Upper lobe of left lung (tissue), 6 donors: ENCODE measurements around the gene ANKRD40CL. TPM values are rescaled to one million over a fixed set of nuclear protein-coding genes. Genes with fewer than 3 reads are reported as not detected.

Experiments
- ATAC-seq, 2 donors: fragments of 200-7000 bp; cut with Tn5 transposase; one replicate each; pipeline ENCODE4 v1.9.1; 2022; ENCODE audit warnings: mild to moderate bottlenecking in 2 of 2, moderate library complexity in 2 of 2; ENCODE audit not compliant: low FRiP score in 2 of 2
- DNase-seq, 2 donors: peaks; one replicate each; pipeline ENCODE4 v3.0.0-alpha.2; 2019 to 2020
- H3K27ac ChIP-seq, 4 donors: fragments of 200-600 bp; sonication (generic); one replicate each; pipeline ENCODE4 v1.5.1; 2016 to 2019
- H3K27me3 ChIP-seq, 4 donors: fragments of 200-600 bp; sonication (generic); one replicate each; pipeline ENCODE4 v1.5.1; 2017 to 2019
- H3K36me3 ChIP-seq, 4 donors: fragments of 200-600 bp; sonication (generic); one replicate each; pipeline ENCODE4 v1.5.1; 2016 to 2019
- H3K4me1 ChIP-seq, 4 donors: fragments of 200-600 bp; sonication (generic); one replicate each; pipeline ENCODE4 v1.5.1; 2018 to 2019
- H3K4me3 ChIP-seq, 4 donors: fragments of 200-600 bp; sonication (generic); one replicate each; pipeline ENCODE4 v1.5.1; 2017 to 2019; ENCODE audit warnings: mild to moderate bottlenecking in 2 of 4, moderate library complexity in 1 of 4
- H3K9me3 ChIP-seq, 4 donors: fragments of 200-600 bp; sonication (generic); one replicate each; pipeline ENCODE4 v1.5.1; 2018 to 2019
- EP300 ChIP-seq, 4 donors: sonication (generic); formaldehyde crosslinking; IDR thresholded peaks; one replicate each; pipeline ENCODE4 v1.5.1; 2017; ENCODE audit warnings: antibody characterized with exemption in 4 of 4, control low read depth in 2 of 4
- POLR2A ChIP-seq, 4 donors: fragments of 450-650 bp; IDR thresholded peaks; one replicate each; pipeline ENCODE4 v1.5.1; 2016 to 2017; ENCODE audit warnings: antibody characterized with exemption in 4 of 4, mild to moderate bottlenecking in 2 of 4
- POLR2AphosphoS5 ChIP-seq, 2 donors: sonication (generic); formaldehyde crosslinking; IDR thresholded peaks; one replicate each; pipeline ENCODE4 v1.5.1; 2017; ENCODE audit warnings: antibody characterized with exemption in 2 of 2
- WGBS, 2 donors: methylation state at CpG; one replicate each; pipeline ENCODE4 v1.1.5; 2017 to 2018; 5-methylcytosine and 5-hydroxymethylcytosine counted together
- total RNA-seq, 6 donors: library from RNA; depleted of rRNA in 4 of 6; stranded (reverse); fragments of >200 nt in 4 of 6; gene quantifications; one replicate each; pipeline versions ENCODE4 v1.1.0 to v1.2.1, GENCODE V29; 2016 to 2021
- TF ChIP-seq, protein P1 (sequence below), 6 experiments: fragments of 450-650 bp in 4 of 6; fragments of 200-600 bp in 2 of 6; sonication (generic) in 2 of 6; IDR thresholded peaks; one replicate each; pipeline ENCODE4 v1.5.1; 2016 to 2019; ENCODE audit warnings: antibody characterized with exemption in 6 of 6
- donor health status: DM: no; HTN: no; CAD: no; lungs with moderate emphysema.
- donor health status: DM: no; HTN: yes; CAD: no; lungs with severe emphysema.

ANKRD40CL gene
- total RNA-seq, 6 donors from 2014 or later, result not detected

GRCh38 chr17:50778471-50778870 is 11.2 kb upstream of the ANKRD40CL start:
- Histone ChIP-seq H3K4me3 (no peak overlapping the region), H3K9me3 (no peaks in the 10 kb centered on the region), H3K27ac (no peak overlapping the region), H3K36me3 (no peaks in the 10 kb centered on the region), H3K4me1 (peaks cover 0 to 4% (median 0%) of the 10 kb centered on the region in 4 donors), H3K27me3 (no peaks in the 10 kb centered on the region)
- TF ChIP-seq POLR2A (IDR thresholded peaks at IDR 0.05) (no peak), EP300 (IDR thresholded peaks at IDR 0.05) (no peak)
- 78 to 87% methylated on average over 8 of the region's 8 CpGs for WGBS, 2 donors
- no peak for DNase-seq
- ATAC-seq, result no peak

- ATAC-seq, result no peak
- no peak for DNase-seq
- H3K9me3 ChIP-seq, result no peaks in the 10 kb centered on the region
Observed at GRCh38 chr17:50775926-50776325, 8.6 kb upstream of the ANKRD40CL start.

DNA sequence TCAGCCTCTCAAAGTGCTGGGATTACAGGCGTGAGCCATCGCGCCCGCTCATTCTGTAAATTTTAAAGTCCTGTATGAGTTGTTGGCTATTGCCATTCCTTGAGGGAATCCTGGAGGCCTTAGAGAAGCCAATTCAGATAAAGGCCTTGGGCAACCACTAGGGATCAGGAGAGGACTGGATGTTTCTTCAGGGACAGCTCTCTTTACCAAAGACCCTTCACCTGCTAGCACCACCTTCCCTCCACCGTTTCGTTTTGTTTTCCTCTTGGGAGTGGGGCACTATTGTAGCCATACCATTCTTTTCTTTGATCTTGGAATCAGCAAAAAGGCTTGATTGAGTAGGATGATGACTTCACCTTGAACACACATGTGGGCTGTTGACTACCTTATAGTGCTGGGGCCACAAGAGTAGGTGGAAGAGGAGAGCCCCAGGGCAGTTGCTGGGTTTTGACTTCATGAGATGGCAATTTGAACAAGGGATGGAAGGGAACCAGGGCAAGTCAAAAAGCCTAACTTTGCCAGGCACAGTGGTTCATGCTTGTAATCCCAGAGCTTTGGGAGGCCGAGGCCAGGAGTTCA is 7.0 kb upstream of the ANKRD40CL start:
- H3K4me1 ChIP-seq, result no peaks in the 10 kb centered on the region

More at GRCh38 chr17:50775926-50776325, 8.6 kb upstream of the ANKRD40CL start:
- WGBS, 2 donors, result 80 to 96% methylated on average over 3 of the region's 3 CpGs
- Histone ChIP-seq H3K4me1 (no peaks in the 10 kb centered on the region), H3K27me3 (no peaks in the 10 kb centered on the region), H3K36me3 (no peaks in the 10 kb centered on the region), H3K4me3 (no peak overlapping the region), H3K27ac (no peak overlapping the region)
- TF ChIP-seq, protein P1, sequence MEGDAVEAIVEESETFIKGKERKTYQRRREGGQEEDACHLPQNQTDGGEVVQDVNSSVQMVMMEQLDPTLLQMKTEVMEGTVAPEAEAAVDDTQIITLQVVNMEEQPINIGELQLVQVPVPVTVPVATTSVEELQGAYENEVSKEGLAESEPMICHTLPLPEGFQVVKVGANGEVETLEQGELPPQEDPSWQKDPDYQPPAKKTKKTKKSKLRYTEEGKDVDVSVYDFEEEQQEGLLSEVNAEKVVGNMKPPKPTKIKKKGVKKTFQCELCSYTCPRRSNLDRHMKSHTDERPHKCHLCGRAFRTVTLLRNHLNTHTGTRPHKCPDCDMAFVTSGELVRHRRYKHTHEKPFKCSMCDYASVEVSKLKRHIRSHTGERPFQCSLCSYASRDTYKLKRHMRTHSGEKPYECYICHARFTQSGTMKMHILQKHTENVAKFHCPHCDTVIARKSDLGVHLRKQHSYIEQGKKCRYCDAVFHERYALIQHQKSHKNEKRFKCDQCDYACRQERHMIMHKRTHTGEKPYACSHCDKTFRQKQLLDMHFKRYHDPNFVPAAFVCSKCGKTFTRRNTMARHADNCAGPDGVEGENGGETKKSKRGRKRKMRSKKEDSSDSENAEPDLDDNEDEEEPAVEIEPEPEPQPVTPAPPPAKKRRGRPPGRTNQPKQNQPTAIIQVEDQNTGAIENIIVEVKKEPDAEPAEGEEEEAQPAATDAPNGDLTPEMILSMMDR (IDR thresholded peaks at IDR 0.05), result no peak
- TF ChIP-seq POLR2A (IDR thresholded peaks at IDR 0.05), result no peak
- no peak for TF ChIP-seq EP300 (IDR thresholded peaks at IDR 0.05)
- TF ChIP-seq POLR2AphosphoS5 (IDR thresholded peaks at IDR 0.05), result no peak

GRCh38 chr17:50771991-50772785 is 4.9 kb upstream of the ANKRD40CL start:
- 66 to 70% methylated on average over 15 of the region's 15 CpGs for WGBS, 2 donors
- ATAC-seq, result no peak
- Histone ChIP-seq H3K4me3 (no peak overlapping the region), H3K36me3 (no peaks in the 10 kb centered on the region), H3K4me1 (no peaks in the 10 kb centered on the region), H3K9me3 (no peaks in the 10 kb centered on the region), H3K27ac (no peak overlapping the region), H3K27me3 (no peaks in the 10 kb centered on the region)
- no peak for DNase-seq
- no peak for TF ChIP-seq POLR2A (IDR thresholded peaks at IDR 0.05)
- TF ChIP-seq POLR2AphosphoS5 (IDR thresholded peaks at IDR 0.05), result no peak

More for the DNA sequence above, 7.0 kb upstream of the ANKRD40CL start:
- no peak overlapping the region for H3K27ac ChIP-seq
- no peaks in the 10 kb centered on the region for H3K36me3 ChIP-seq
- ATAC-seq (no peak), DNase-seq (no peak)
- no peak for TF ChIP-seq POLR2A (IDR thresholded peaks at IDR 0.05)
- no peak for TF ChIP-seq POLR2AphosphoS5 (IDR thresholded peaks at IDR 0.05)
- TF ChIP-seq, protein P1 (IDR thresholded peaks at IDR 0.05), result no peak
- TF ChIP-seq EP300 (IDR thresholded peaks at IDR 0.05), result no peak
- 87 to 89% methylated on average over 7 of the region's 7 CpGs for WGBS, 2 donors
- H3K4me3 ChIP-seq, result no peak overlapping the region
- H3K27me3 ChIP-seq, result no peaks in the 10 kb centered on the region
- H3K9me3 ChIP-seq, result no peaks in the 10 kb centered on the region

DNA sequence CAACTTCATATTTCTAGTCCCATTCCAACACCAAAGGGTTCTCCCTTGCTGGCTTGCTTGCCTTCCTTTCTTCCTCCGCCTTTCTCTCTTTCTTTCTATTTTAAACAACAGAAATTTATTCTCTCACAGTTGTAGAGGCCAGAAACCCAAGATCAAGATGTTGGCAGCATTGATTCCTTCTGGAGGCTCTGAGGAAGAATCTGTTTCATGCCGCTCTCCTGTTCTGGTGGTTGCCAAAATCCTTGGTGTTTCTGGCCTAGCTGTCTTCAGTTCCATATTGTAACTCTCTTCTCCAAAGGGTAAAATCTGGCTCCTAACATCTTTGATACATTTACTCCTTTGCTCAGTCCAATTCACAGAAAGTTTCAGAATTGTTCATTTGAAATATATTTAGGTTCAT is 3.0 kb upstream of the ANKRD40CL start:
- no peak for ATAC-seq
- WGBS, 2 donors, result 90 to 93% methylated on average over 2 of the region's 2 CpGs

More for the DNA sequence above, 3.0 kb upstream of the ANKRD40CL start:
- Histone ChIP-seq H3K9me3 (no peaks in the 10 kb centered on the region), H3K4me1 (peaks cover 0 to 5% (median 3%) of the 10 kb centered on the region in 4 donors), H3K27ac (no peak overlapping the region), H3K27me3 (no peaks in the 10 kb centered on the region), H3K36me3 (no peaks in the 10 kb centered on the region), H3K4me3 (no peak overlapping the region)
- TF ChIP-seq EP300 (IDR thresholded peaks at IDR 0.05), result no peak
- TF ChIP-seq POLR2A (IDR thresholded peaks at IDR 0.05), result no peak
- TF ChIP-seq, protein P1 (IDR thresholded peaks at IDR 0.05), result no peak
- TF ChIP-seq POLR2AphosphoS5 (IDR thresholded peaks at IDR 0.05), result no peak
- DNase-seq, result no peak
